ENCODE data around the gene XYLT1.

The XYLT1 gene

GRCh38 chr16:17224879-17225281 is 245.9 kb downstream of the XYLT1 start:
- Mint-ChIP-seq H3K9me3 (no peaks in the 10 kb centered on the region), H3K27ac (peak overlapping the region; percentile 25), H3K36me3 (peaks cover 13% of the 10 kb centered on the region), H3K27me3 (no peaks in the 10 kb centered on the region), H3K4me1 (peaks cover 19% of the 10 kb centered on the region), H3K4me3 (no peak overlapping the region)
- DNase-seq (ENCODE audit: low spot score in 2 of 2) (no peak), ATAC-seq (ENCODE audit: low read depth) (no peak)

DNA sequence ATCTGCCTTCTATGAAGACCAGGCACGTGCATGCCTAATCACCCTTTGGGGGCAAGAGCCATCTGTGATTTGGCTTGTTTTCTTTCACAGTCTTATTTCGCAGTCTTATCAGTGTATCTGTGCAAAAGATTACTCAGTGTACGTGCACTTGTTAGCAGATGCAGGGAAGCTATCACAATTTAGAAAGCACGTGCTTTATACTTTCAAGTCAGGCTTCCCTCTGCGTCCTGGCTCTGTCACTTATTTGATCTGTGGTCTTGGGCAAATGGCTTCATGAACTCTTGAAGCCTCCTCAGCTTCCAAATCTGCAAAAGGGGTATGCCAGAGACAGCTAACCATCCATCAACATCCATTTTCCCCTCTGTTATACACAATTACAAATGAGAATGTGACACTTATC is 246.4 kb downstream of the XYLT1 start:
- Mint-ChIP-seq H3K27ac (no peak overlapping the region), H3K4me3 (no peak overlapping the region), H3K27me3 (no peaks in the 10 kb centered on the region), H3K9me3 (no peaks in the 10 kb centered on the region), H3K36me3 (peaks cover 15% of the 10 kb centered on the region), H3K4me1 (peaks cover 19% of the 10 kb centered on the region)
- ATAC-seq (ENCODE audit: low read depth) (no peak), DNase-seq (ENCODE audit: low spot score in 2 of 2) (no peak)

GRCh38 chr16:17223576-17223975 is 247.2 kb downstream of the XYLT1 start:
- ATAC-seq (ENCODE audit: low read depth) (no peak), DNase-seq (ENCODE audit: low spot score in 2 of 2) (no peak)
- Mint-ChIP-seq H3K27me3 (no peaks in the 10 kb centered on the region), H3K27ac (no peak overlapping the region), H3K4me1 (peaks cover 20% of the 10 kb centered on the region), H3K4me3 (no peak overlapping the region), H3K36me3 (peaks cover 19% of the 10 kb centered on the region), H3K9me3 (no peaks in the 10 kb centered on the region)

DNA sequence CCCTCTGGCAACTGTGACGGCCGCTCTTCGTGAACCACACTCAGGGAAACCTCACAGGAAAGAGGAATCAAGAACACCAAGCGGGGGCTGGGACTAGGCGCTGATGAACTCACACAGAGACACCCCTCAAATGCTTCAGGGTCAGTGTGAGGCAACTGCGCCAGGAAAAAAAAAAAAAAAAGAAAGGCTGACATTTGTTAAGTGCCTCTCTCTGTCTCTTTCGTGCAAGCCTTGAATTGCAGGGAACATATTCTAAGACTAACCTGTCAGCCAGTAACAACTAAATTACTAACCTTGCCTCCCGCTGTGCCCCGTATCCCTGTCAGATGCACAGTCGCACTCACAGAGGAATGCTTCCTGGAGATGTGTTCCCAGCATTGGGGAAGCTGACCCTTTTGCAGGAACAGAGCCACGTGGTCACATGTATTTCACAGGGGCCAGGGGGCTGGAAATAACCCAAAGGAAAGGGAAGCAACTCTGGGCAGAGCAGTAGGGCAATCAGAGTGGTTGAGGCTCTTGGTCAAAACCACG is 247.8 kb downstream of the XYLT1 start:
- no peaks in the 10 kb centered on the region for H3K27me3 Mint-ChIP-seq
- no peak overlapping the region for H3K4me3 Mint-ChIP-seq
- H3K9me3 Mint-ChIP-seq, result no peaks in the 10 kb centered on the region
- peaks cover 24% of the 10 kb centered on the region for H3K4me1 Mint-ChIP-seq
- peaks cover 22% of the 10 kb centered on the region for H3K36me3 Mint-ChIP-seq
- H3K27ac Mint-ChIP-seq, result no peak overlapping the region
- ATAC-seq (ENCODE audit: low read depth) (no peak), DNase-seq (ENCODE audit: low spot score in 2 of 2) (no peak)

- H3K27ac Mint-ChIP-seq, result no peak overlapping the region
- no peaks in the 10 kb centered on the region for H3K27me3 Mint-ChIP-seq
- peaks cover 21% of the 10 kb centered on the region for H3K4me1 Mint-ChIP-seq
- ATAC-seq (ENCODE audit: low read depth) (no peak), DNase-seq (ENCODE audit: low spot score in 2 of 2) (no peak)
- no peak overlapping the region for H3K4me3 Mint-ChIP-seq
- peaks cover 21% of the 10 kb centered on the region for H3K36me3 Mint-ChIP-seq
- no peaks in the 10 kb centered on the region for H3K9me3 Mint-ChIP-seq
Measured at GRCh38 chr16:17219991-17220390, 250.8 kb downstream of the XYLT1 start.

DNA sequence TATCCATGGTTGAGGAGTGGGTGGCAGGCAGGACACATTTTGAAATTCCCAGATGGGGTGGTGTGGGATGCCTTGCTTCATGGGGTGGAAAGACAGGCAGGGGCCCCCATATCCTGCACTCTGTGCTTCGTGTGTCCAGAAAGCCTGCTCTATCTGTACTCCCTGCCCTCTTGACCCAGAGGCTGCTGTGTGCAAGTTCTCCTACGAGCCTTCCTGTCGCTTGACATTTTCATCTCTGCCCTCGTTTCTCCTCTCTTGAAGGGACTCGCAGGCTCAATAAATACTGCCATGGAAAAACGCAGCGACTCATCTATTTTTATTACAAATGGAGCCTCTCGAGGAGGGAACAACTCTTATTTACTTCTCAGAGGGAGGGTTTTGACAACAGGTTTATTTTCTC is 254.8 kb downstream of the XYLT1 start:
- no peak for DNase-seq (ENCODE audit: low spot score in 2 of 2)
- Mint-ChIP-seq H3K4me3 (no peak overlapping the region), H3K9me3 (peaks cover 1% of the 10 kb centered on the region), H3K36me3 (peaks cover 24% of the 10 kb centered on the region), H3K4me1 (peaks cover 8% of the 10 kb centered on the region), H3K27ac (no peak overlapping the region), H3K27me3 (no peaks in the 10 kb centered on the region)
- no peak for ATAC-seq (ENCODE audit: low read depth)

DNA sequence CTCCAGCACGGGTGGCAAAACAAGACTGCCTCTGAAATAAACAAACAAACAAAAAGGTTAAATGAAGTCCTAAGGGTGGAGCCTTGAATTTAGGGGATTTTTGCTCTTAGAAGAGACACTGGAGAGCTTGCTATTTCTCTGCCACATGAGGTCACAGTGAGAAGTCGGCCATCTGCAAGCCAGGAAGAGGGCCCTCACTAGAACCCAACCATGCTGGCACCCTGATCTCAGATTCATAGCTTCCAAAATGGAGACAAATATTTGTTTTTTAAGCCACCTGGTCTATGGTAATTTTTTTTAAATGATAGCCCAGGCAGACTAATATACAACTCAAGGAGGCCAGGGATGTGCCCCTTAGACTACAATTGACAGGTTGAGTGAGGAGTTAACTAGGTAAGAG is 255.5 kb downstream of the XYLT1 start:
- Mint-ChIP-seq H3K36me3 (peaks cover 24% of the 10 kb centered on the region), H3K4me3 (no peak overlapping the region), H3K27ac (no peak overlapping the region), H3K9me3 (peaks cover 1% of the 10 kb centered on the region), H3K4me1 (peaks cover 8% of the 10 kb centered on the region), H3K27me3 (no peaks in the 10 kb centered on the region)
- DNase-seq (ENCODE audit: low spot score in 2 of 2) (no peak), ATAC-seq (ENCODE audit: low read depth) (no peak)

DNA sequence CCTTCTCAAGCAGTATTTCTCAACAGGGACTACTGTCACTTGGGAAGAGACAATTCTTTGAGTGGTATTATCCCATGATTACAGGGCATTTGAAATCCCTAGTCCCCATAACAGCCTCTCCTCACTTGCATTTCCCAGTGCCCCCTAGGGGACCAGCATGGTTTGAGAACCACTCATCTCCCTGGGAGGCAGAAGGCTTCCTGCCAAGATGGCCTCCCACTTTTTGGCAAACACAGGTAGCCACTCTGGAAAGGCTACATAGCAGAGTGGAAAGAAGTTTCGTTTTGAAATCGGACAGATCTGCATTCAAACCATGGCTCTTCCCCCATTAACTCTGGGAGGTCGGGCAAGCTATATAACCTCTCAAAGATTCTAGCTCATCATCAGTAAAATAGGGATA is 256.8 kb downstream of the XYLT1 start:
- H3K9me3 Mint-ChIP-seq, result peaks cover 1% of the 10 kb centered on the region
- DNase-seq (ENCODE audit: low spot score in 2 of 2) (no peak), ATAC-seq (ENCODE audit: low read depth) (no peak)
- no peak overlapping the region for H3K27ac Mint-ChIP-seq
- peaks cover 8% of the 10 kb centered on the region for H3K4me1 Mint-ChIP-seq
- H3K27me3 Mint-ChIP-seq, result no peaks in the 10 kb centered on the region
- no peak overlapping the region for H3K4me3 Mint-ChIP-seq
- peaks cover 20% of the 10 kb centered on the region for H3K36me3 Mint-ChIP-seq

DNA sequence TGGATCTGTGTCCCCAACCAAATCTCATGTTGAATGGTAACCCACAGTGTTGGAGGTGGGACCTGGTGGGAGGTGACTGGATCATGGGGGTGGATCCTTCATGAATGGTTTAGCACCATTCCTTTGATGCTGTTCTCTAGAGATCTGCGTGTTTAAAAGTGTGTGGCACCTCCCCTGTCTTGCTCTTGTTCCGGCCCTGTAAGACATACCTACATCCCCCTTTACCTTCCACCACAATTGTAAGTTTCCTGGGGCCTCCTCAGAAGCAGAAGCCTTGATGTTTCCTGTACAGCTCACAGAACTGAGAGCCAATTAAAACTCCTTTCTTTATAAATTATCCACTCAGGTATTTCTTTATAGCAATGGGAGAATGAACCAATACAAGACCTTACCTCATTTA is 257.7 kb downstream of the XYLT1 start:
- H3K4me3 Mint-ChIP-seq, result no peak overlapping the region
- peaks cover 15% of the 10 kb centered on the region for H3K36me3 Mint-ChIP-seq
- ATAC-seq (ENCODE audit: low read depth) (no peak), DNase-seq (ENCODE audit: low spot score in 2 of 2) (no peak)
- H3K9me3 Mint-ChIP-seq, result peaks cover 1% of the 10 kb centered on the region
- H3K27ac Mint-ChIP-seq, result peak overlapping the region; percentile 32
- peaks cover 4% of the 10 kb centered on the region for H3K4me1 Mint-ChIP-seq
- H3K27me3 Mint-ChIP-seq, result no peaks in the 10 kb centered on the region

DNA sequence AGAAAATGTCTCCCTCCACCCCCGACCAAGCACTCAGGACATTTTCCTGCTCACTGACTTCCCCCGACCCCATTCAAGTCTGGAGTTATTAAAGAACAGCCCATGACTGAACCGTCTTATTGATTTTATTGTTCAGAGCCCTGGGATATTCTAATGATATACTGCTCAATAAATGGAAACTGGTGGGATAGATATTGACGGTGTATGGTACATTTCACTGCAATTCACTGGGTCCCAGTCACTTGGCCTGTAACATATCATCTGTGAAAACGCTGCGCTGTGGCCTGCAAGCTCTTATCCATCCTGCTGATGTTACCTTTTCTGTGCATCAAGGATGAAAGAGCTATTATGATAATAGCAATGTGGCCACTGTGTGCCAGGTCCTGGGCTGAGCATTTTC is 258.2 kb downstream of the XYLT1 start:
- Mint-ChIP-seq H3K27ac (peak overlapping the region; percentile 32), H3K4me3 (no peak overlapping the region), H3K9me3 (peaks cover 1% of the 10 kb centered on the region), H3K36me3 (peaks cover 14% of the 10 kb centered on the region), H3K4me1 (peaks cover 3% of the 10 kb centered on the region), H3K27me3 (no peaks in the 10 kb centered on the region)
- ATAC-seq (ENCODE audit: low read depth) (no peak), DNase-seq (ENCODE audit: low spot score in 2 of 2) (no peak)

- no peaks in the 10 kb centered on the region for H3K27me3 Mint-ChIP-seq
- H3K36me3 Mint-ChIP-seq, result peaks cover 12% of the 10 kb centered on the region
- no peak overlapping the region for H3K27ac Mint-ChIP-seq
- peaks cover 3% of the 10 kb centered on the region for H3K4me1 Mint-ChIP-seq
- DNase-seq (ENCODE audit: low spot score in 2 of 2) (no peak), ATAC-seq (ENCODE audit: low read depth) (peak; percentile 29)
- no peak overlapping the region for H3K4me3 Mint-ChIP-seq
- peaks cover 1% of the 10 kb centered on the region for H3K9me3 Mint-ChIP-seq
Measured at GRCh38 chr16:17211797-17212196, 259.0 kb downstream of the XYLT1 start.

DNA sequence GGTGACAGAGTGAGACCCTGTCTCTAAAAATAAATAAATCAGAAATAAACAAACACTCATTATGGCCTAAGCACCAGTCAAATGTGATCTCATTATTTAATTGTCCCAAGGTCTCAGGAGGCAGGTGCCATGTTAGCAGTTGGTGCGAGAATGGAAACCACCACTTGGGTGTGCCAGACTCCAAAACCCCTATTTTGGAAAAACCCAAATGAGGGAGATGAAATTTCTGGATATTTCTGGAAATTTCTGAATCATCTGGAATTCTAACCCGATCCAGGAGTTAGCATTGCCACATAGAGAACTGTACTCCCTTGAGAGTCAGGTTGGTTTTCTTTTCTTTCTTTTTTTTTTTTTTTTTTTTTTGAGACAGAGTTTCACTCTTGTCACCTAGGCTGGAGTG is 264.0 kb downstream of the XYLT1 start:
- Mint-ChIP-seq H3K27ac (no peak overlapping the region), H3K4me3 (no peak overlapping the region), H3K27me3 (no peaks in the 10 kb centered on the region), H3K36me3 (peaks cover 12% of the 10 kb centered on the region), H3K4me1 (peaks cover 10% of the 10 kb centered on the region), H3K9me3 (no peaks in the 10 kb centered on the region)
- no peak for ATAC-seq (ENCODE audit: low read depth)
- no peak for DNase-seq (ENCODE audit: low spot score in 2 of 2)

DNA sequence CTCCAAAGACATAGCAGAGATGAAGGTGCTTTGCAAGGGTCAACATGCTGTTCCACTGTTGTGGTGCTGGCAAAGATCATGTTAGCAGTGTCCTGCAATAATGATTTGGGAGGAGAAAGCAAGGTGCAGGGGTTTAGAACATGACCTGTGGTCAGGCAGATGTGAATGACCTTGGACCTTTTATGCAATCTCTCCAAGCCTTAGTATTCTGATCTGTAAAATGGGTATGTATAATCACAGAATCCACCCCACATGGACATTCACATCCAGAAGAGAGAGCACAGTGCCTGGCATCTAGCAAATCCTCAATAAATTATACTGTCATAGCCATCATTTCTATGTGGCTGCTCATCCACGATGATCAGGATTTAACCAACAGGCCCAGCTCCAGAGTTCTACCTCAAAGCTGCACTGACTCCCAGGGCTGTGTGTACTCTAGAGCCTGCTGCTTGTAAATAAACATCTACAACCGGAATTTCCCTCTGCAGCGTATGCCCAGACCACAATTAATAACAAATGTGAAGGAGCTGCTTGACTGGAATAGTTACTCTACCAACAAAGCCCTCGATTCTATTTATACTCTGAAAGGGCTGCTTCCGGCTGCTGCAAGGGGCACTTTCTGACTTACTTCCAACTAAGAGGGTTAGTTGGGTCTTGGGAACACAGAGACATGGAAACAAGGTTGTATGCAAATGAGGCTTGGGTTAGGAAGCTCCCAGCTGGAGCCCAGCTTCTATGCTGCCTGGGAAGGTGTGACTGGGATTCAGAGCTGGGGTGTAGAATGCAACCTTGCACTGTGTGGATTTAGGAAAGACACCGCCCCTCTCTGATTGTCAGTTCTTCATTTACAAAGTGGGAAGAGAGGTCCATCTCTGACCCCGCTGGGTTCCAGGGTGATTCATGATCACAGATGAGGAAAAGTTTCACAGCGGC is 265.2 kb downstream of the XYLT1 start:
- Mint-ChIP-seq H3K4me3 (no peak overlapping the region), H3K27me3 (no peaks in the 10 kb centered on the region), H3K27ac (no peak overlapping the region), H3K36me3 (peaks cover 14% of the 10 kb centered on the region), H3K9me3 (no peaks in the 10 kb centered on the region), H3K4me1 (peaks cover 10% of the 10 kb centered on the region)
- ATAC-seq (ENCODE audit: low read depth) (no peak), DNase-seq (ENCODE audit: low spot score in 2 of 2) (no peak)

DNA sequence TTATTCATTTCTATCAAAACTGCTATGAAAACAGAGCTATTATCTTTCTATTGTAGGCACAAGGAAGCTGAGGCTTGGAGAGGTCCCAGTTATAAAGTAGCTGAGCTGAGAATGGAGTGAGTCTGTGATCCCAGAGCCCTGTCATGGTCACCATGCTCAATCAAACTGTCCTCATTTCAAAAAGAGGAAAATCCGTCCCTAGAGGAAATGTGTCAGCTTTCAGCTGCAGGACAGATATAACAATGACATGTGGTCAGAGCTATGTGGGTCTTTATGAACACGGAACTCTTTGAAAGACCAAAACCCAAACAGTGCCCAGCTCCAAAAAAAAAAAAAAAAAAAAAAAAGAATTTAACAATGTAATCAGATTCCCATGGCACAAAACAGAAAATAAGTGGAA is 266.1 kb downstream of the XYLT1 start:
- no peak overlapping the region for H3K4me3 Mint-ChIP-seq
- no peak for ATAC-seq (ENCODE audit: low read depth)
- H3K27ac Mint-ChIP-seq, result no peak overlapping the region
- peaks cover 21% of the 10 kb centered on the region for H3K36me3 Mint-ChIP-seq
- DNase-seq (ENCODE audit: low spot score in 2 of 2), result no peak
- H3K9me3 Mint-ChIP-seq, result no peaks in the 10 kb centered on the region
- peaks cover 10% of the 10 kb centered on the region for H3K4me1 Mint-ChIP-seq
- H3K27me3 Mint-ChIP-seq, result no peaks in the 10 kb centered on the region

DNA sequence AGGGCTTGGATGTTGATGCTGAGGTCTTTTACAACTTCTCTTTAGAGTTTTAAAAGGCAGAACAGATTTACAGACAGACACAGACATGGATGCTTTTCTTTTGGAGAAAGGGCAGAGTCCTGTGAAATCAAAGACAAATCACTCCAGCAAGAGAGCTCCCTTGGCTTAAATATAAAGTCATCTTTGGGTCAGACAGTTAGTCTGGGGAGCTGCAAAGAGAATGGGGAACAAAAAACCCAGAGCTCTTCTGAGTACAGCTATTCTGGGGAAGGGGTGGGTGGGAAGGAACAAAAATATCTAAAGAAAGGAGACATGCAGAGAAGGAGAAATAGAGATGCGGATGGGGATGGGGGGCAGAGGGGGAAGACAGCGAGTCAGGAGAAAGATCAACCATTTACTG is 266.6 kb downstream of the XYLT1 start:
- DNase-seq (ENCODE audit: low spot score in 2 of 2) (no peak), ATAC-seq (ENCODE audit: low read depth) (no peak)
- Mint-ChIP-seq H3K4me1 (peaks cover 10% of the 10 kb centered on the region), H3K36me3 (peaks cover 25% of the 10 kb centered on the region), H3K9me3 (no peaks in the 10 kb centered on the region), H3K27me3 (no peaks in the 10 kb centered on the region), H3K27ac (no peak overlapping the region), H3K4me3 (no peak overlapping the region)
